HG02840 (cell line): ENCODE measurements around the gene CADM4.
"Not testable (repeated sequence)": the region's sequence is repeated elsewhere in the genome, so short reads cannot be mapped to it uniquely, and the experiment has no call there.

ENCODE experiments used
- ATAC-seq: cut with Tn5 transposase; IDR thresholded peaks from one replicate; pipeline ENCODE4 v1.9.1; 2021; ENCODE audit warnings: mild to moderate bottlenecking, moderate library complexity, moderate number of reproducible peaks; ENCODE audit not compliant: unreplicated experiment, low FRiP score

The CADM4 gene

DNA sequence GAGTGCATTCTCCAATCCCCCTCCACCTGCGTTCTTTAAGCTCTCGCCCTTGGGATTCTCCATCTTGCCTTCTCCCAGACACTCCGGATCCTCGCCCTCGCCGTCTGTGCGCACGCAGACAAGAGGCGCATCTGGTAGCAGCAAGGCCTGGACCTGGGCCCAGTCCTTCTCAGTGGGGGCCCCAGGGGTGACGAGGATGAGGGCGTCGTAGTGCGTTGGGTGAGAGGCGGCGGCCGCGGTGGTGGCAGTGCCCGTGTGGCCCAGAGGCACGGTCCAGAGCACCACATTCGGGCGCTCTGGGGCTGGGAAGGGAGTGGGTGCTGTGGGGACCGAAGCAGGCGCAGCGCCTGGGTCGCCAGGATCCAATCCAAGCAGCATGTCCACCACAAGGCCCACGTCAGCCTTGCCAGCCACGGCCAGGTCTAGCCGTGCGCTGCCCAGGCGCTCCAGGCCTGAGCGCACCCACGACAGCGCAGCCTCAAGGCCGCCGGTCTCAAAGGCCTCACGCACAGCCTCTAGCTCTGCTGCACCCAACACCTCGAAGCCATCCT is 46.8 kb downstream of the CADM4 start:
- no peak for ATAC-seq

DNA sequence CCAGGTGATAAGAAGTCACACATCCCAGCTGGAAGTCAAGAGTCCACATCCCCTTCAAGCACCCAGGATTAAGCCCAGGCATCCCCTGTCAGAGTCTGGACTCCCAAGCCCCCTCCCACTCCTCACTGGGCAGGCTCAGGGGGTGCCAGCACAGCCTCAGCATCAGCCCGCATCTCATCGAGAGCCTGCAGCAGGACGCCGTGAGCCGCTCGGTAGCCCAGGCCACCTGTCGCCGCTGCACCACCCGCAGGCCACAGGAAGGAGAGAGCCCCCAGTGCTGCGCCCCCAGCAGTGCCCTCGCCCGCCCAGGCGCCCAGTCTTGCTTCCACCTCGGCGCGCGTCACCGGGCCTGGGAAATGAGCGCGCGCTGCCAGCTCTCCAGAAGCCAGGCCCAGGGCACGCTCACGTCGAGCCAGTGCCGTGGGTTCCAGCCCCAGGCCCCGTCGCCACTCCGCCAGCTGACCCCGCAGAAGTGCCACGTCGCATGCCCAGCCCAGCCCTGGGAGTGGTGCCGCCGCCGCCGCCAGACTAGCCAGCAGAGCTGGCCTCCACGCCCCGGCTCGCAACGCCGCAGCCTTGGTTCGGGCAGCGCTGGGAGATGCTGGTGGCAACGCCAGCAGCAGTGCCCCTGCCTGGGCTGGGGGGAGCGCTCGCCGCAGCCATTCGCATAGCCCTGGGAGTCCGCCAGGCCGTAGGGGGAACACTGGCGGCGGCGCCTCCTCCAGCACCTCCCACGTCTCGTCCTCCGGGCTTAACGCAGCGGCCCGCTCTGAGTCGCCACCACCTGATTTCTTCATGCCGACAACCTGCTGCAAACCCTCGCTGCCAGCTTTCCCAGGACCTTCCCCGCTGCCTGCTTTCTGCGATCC is 47.5 kb downstream of the CADM4 start:
- no peak for ATAC-seq

DNA sequence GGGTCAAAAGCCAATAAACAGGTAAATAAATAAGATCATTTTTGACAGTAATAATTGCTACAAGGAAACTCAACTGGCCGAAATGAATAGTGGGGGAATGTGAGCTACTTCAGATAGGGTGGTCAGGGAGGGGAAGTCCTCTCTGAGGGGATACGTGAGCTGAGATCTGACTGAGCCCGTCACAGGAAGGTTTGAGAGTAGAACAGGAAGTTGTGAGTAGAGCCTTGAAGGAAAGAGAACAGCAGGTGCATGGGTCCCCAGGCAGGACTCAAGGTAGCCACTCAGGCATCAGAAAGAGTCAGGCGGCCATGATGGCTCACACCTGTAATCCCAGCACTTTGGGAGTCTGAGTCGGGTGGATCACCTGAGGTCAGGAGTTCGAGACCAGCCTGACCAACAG is 50.0 kb downstream of the CADM4 start:
- no peak for ATAC-seq

DNA sequence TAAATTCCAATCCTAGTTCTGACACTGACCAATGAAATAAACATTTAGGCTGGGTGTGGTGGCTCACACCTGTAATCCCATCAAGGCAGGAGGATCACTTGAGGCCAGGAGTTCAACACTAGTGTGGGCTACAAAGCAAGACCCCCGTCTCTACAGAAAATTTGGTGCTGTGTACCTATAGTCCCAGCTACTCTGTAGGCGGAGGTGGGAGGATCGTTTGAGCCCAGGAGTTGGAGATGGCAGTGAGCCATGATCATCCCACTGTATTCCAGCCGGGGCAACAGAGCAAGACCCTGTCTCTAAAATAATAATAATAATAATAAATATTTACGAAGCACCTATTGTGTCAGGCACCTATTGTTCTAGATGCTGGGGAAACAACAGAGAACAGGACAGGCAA is 50.4 kb downstream of the CADM4 start:
- ATAC-seq: no peak

DNA sequence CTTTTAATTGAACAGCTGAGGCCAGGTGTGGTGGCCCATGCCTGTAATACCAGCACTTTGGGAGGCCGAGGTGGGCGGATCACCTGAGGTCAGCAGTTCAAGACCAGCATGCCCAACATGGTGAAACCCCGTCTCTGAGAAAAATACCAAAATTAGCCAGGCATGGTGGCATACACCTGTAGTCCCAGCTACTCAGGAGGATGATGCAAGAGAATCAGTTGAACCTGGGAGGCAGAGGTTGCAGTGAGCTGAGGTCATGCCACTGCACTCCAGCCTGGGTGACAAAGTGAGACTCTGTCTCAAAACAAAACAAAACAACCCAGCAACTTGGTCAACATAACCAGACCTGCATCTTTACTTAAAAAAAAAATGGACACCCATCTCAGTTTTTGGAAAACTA is 52.6 kb downstream of the CADM4 start:
- ATAC-seq: not testable (repeated sequence)

DNA sequence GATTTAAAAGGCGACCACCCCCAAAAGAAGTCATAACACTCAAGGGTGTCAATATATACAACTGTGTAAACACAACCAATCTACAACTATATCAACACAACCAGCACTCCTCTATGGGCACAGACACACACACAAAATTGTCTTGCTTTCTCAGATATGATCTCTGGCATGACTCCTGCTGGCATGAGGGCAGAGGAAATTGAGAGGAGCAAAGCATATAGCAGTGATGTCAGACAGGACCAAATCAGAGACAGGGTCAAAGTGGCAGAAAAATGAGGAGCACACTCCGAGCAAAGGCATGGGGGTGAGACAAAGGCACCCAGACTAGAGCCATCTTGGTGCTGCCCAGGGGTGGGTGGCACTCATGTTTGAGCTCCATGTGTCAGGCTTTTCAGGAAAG is 53.3 kb downstream of the CADM4 start:
- ATAC-seq: no peak

DNA sequence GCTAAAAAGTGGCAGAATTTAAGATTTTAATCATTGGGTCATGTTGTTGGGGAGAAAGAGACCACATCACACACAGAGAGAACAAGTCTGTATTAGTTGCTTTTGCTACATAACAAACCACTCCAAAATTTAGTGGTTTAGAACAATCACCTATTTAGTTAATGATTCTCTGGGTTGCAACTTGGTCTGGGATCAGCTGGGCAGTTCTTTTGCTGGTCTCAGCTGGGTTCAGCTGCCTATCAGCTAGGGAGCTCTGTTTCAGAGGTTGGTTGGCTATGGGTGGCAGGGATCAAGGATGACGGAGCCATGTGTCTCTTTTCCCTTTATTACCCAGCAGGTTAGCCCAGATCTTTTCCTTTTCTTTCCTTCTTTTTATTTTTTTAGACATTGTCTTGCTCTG is 55.2 kb downstream of the CADM4 start:
- no peak for ATAC-seq

DNA sequence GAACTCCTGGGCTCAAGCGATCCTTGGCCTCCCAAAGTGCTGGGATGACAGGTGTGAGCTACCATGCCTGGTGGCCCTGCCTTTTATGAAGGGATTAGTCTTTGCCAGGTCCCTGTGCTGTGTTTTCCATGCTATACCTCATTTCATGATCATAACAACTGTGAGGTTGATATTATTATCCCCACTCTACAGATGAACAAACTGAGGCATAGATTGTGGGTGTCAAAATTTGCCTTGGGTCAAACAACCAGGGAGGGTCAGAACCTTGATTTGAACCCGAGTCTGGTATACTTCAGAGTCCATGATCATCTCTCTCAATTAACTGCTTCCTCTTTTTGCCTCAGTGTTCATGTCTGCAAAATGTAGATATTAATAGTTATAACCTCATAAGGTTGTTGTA is 57.2 kb downstream of the CADM4 start:
- no peak for ATAC-seq

DNA sequence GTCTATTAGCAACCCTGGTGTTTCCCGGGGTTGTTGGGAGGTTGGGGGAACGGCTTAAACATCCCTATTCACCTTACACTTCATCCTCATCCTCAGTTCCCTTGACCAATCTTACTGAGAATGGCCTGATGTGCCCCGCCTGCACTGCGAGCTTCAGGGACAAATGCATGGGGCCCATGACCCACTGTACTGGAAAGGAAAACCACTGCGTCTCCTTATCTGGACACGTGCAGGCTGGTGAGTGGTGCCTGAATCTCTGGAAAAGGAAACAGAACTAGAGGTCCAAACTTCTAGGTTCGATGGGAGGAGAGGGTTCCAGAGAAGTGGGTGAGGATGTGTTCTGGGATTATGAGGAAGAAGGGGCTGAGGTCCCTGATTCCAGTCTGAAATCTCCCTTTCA is 58.2 kb downstream of the CADM4 start:
- no peak for ATAC-seq

DNA sequence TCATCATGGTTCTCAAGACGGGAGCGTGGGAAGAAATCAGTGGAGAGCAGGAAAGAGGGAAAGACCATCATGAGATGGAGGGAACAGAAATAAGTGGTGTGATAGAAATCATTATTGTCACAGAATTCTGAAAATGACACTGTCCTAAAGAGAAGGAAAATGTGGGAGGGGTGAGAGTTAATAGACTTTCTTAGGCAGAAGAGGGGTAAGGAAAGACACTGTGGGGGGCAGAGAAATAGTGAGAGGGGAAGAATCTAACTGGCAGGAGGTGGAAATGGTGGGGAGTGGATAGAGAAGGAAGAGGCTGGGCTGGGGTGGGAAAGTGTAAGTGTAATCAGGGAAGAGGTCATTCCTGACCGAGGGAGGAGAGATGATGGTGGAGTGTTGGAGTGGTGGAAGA is 60.9 kb downstream of the CADM4 start:
- ATAC-seq: no peak

DNA sequence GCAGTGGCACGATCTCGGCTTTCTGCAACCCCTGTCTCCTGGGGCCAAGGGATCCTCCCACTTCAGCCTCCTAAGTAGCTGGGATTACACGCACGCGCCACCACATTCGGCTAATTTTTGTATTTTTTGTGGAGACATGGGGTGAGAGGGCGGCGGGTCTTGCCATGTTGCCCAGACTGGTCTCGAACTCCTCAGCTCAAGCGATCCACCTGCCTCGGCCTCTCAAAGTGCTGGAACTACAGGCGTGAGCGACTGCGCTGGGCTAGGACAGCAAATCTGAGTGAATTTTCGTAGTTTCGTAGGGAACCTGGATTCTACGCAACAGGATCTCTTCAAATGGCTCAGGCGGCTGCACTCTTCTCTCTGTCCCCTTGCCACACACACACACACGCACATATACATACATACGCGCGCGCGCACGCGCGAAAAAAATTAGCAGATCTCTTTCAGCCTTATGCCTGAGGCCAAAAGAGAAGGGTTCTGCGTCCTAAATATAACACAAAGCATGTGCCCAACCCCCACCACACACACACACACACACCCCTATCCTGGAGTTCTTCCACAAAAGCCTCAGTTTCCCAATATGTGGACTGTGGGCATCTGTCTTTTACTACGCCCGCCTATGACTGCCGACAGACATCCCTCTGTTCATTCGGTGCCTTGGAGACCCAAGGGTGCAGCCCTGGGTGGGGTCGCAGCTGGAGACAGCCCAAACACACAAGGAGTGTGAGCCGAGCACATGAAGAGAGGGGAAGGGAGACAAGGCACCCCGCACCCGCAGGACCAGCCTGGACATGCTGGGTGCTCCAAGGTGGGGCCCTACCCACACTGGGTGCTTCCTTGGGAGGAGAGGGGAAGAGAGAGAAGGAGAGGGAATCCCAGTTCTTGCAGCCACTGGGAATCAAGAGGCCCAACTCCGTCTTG is 63.4 kb downstream of the CADM4 start:
- ATAC-seq: no peak

DNA sequence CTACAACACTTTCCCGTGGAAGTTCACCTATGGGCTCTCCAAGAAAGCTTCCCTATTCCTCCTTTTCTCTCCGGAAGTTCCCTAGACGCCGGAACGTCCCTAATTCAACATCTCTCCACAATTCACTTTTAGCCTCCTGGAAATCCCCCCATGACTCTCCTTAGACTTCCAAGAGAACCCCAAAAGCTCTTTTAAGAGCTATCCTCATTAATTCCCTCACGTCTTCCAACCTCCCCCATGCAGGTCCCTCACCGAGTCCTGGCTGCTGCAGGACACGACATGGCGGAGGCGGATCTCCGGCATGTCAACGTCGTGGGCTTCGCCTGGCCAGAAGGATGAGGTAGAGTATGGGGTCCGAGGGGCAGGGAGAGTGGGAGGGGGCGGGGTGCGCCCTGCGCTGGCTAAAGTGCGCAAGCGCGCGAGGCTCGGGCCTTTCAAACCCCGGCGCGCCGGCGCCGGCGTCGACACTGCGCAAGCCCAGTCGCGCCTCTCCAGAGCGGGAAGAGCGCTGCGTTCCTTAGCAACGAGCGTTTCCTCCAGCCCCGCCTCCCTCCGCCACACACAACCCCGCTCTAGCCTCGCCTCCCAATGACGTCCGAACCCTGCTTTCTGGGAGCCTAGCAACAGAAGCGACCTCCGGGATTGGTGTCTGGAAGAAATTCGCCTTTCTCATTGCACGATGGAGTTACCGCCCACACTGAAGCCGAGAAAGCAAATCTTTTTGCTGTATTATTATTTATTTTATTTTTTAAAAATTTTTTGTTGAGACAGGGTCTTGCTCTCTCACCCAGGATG is 64.3 kb downstream of the CADM4 start, which contains the start of the genes PINLYP and XRCC1:
Gene PINLYP (plus strand): TSS at position 646 of the 795 bp plus-strand sequence. CDS start 1,391 bp downstream, outside the sequence.
Gene XRCC1 (minus strand): TSS at position 372 of the 795 bp plus-strand sequence. CDS start 69 bp downstream, at position 303.
- ATAC-seq: peak; percentile 96

DNA sequence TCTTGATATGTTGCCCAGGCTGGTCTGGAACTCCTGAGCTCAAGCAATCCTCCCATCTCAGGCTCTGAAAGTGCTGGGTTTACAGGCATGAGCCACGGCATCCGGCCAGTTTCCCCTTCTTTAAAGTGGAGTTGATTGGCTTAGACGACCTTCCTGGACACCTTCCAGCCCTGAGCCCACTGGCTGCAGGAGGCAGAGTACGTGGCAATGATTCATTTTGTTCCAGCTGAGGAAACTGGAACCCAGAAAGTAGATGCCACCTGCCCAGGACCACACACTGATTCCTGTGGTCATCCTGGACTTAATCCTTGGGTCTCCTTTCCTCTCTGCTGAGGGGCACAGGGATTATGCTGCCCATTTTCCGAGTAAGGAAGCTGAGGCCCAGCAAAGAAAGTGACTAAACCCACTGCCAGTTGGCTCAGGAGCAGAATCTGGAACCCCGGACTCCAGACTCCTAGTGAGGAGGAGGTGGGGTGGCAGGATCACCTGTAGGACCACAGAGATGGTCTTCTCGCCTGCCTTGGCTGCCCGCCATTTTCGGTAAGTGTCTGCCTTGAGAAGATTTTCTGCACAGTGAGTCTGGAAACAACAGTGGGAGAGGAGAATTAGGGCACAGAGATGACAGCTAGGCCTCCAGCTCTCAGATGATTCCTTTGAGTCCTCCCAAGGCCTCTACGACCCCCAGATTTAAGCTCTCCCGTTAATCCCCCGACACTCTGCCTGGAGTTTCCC is 65.1 kb downstream of the CADM4 start:
- no peak for ATAC-seq
